ENCODE measurements around the gene CYSRT1.
"Not testable (repeated sequence)": the region's sequence is repeated elsewhere in the genome, so short reads cannot be mapped to it uniquely, and the experiment has no call there.

CYSRT1 gene

DNA sequence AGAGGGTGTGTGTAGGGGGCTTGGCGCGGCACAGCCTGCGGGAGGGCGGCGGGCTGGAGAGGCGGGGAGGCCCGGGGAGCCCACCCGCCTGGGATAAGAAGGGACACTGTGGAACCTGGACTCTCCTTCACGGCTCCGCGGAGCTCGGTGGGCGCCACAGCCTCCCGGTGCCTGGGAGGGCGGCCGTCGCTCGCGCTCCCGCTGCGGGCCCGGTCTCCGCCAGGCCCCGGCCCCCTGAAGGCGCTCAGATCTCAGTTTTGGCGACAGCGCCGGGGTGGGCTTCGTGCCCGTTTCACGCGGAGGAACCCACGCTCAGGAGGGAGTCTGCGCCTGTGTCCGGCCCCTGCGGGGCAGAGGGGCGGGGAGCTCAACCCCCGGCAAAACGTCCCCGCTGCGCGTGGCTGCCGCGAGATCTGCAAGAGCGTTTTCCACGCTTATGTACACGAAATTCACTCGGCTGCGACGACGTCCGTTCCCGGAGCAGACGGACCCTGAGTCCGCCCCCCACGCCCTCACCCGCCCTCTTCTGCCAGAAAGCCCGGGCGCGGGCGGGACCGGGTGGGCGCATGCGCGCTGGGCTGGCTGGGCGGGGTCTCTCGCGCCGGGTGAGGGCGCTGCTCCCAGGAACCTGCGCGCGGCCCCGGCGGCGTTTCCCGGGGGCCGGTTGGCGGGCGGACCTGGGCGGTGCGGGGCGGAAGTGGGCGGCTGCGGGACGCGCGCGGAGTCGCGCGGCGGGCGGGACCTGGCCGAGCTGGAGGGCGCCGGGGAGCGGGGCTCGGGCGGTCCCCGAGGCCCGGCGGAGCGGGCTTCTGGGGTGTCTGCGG is 29.9 kb downstream of the CYSRT1 start, which contains the start of gene NELFB:
TSS of gene NELFB (plus strand) at position 704 of the 824 bp plus-strand sequence.
- DNase-seq, result peak; percentile 87

GRCh38 chr9:137255448-137256114 is 30.6 kb downstream of the CYSRT1 start:
- no peak for DNase-seq

DNA sequence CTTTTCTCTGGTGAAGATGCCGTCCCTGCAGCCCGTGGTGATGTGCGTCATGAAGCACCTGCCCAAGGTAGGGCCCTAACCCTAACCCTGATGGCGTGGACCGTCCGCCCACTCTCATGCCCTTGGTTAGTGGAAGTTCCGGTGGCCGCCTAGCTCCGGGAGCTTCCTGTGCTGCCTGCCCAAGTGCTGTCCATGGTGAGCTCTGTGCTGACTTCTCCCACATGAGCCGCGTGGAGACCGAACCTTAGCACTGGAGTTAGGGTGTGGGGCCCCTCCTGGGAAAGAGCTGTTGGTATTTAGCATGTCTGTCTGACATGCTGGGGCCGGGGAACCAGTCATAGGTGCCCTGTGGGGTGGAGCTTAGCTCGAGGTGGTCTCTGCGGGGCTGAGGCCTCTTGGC is 31.4 kb downstream of the CYSRT1 start:
- DNase-seq, result no peak

DNA sequence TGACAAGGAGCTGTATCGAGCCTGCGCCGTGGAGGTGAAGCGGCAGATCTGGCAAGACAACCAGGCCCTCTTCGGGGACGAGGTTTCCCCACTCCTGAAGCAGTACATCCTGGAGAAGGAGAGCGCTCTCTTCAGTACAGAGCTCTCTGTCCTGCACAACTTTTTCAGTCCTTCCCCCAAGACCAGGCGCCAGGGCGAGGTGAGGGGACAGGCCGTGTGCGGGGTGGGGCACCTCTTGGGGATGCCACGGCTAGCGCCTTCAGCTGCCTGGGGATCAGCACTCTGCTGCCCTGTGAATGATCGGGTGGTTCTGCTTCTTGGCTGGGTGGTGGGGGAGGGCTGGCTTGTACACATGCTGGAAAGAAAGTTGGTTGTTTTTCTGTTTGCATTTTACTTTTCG is 31.9 kb downstream of the CYSRT1 start:
- DNase-seq, result no peak

DNA sequence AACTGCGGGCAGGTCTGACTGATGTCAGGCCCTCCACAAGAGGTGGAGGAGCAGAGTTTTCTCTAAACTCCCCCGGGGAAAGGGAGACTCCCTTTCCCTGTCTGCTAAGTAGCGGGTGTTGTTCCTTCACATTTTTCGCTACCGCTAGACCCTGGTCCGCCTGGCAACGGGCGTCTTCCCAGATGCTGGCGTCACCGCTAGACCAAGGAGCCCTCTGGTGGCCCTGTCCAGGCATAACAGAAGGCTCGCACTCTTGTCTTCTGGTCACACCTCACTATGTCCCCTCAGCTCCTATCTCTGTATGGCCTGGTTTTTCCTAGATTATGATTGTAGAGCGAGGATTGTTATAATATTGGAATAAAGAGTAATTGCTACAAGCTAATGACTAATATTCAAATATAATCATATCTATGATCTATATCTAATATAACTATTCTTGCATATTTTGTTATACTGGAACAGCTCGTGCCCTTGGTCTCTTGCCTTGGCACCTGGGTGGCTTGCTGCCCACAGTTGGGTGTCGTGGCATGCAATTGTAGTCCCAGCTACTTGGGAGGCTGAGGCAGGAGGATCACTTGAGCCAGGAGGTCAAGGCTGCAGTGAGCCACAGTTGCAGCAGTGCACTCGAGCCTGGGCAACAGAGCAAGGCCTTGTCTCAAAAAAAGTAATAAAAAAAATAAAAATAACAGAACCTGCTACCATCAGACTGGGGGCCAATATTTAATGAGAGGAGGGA is 37.4 kb downstream of the CYSRT1 start:
- not testable (repeated sequence) for DNase-seq

GRCh38 chr9:137262909-137263285 is 37.9 kb downstream of the CYSRT1 start:
- DNase-seq, result no peak

DNA sequence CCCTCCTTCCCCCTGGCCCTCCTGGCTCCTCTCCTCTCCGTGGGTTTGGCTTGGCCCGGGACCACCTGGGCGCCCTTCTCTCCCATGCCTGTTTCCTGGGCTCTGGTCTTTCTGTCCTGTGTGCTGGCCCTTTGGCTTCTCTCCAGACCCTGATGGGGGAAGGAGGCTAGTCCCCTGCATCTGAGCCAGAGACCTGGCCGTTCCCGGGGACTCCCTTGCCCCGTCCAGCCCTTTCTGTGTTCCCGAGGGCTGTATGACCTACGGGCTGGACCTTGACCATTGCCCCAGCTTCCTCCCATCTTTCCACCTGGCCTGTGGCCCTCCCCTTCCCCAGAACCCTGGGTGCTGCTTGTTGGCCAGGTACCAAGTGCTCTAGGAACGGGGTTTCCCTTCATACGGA is 38.5 kb downstream of the CYSRT1 start:
- no peak for DNase-seq

DNA sequence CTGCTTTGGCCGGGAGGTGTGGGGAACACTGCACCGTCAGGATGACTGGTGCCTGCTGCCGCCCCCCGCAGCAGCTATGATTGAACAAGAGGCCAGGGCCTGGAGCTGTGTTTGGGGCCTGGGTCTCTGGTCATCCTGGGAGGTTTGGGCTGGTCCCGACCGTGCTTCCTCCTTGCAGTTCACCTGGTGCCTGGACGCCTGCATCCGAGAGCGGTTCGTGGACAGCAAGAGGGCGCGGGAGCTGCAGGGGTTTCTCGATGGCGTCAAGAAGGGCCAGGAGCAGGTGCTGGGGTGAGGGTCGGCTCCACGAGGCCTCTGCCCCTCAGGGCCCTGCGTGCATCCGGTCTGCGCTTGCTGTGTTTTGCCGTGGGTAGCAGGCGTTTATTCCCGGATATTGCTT is 39.1 kb downstream of the CYSRT1 start:
- no peak for DNase-seq

- DNase-seq, result no peak
Observed at GRCh38 chr9:137265496-137266161, 40.7 kb downstream of the CYSRT1 start.

DNA sequence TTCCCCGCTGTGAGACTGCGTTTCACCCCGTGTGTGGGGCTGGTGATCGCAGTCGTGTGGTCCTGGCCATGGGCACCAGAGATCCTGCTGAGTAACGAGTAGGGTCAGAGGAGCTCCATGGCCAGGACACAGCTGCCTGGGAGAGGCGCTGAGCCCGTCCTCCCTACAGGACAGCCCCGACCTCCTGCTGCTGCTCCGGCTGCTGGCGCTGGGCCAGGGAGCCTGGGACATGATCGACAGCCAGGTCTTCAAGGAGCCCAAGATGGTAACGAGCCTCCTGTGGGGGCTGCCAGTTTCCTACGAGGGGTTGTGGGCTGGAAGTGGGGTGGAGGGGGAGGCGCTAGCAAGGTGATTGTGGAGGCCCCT is 41.2 kb downstream of the CYSRT1 start:
- no peak for DNase-seq

DNA sequence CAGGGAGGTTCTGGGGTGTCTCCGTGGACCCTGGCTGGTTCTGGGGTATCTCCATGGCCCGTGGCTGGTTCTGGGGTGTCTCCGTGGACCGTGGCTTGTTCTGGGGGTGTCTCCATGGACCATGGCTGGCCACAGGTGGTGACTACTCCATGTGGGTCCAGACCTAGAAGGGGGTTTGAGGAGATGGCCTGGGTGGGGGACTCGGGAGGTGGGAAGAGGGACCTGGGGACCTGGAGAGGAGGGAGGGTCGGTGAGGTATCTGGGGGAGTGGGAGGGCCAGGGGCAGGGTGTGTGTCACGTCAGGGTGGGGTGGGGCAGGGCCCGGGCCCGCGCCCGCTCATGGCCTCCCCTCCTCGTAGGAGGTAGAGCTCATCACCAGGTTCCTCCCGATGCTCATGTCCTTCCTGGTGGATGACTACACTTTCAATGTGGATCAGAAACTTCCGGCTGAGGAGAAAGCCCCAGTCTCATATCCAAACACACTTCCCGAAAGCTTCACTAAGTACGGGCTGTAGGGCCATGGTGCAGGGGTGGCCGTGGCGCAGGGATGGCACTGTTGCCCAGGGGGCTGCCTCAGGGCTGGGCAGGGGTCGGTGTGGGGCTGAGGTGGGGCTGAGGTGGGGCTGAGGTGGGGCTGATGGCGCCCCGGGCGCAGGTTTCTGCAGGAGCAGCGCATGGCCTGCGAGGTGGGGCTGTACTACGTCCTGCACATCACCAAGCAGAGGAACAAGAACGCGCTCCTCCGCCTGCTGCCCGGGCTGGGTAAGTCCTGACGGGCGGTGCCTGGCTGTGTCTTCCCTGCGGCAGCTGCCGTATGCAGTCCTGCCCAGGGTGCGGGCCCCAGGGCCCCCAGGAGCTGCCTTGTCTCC is 41.8 kb downstream of the CYSRT1 start:
- no peak for DNase-seq

DNA sequence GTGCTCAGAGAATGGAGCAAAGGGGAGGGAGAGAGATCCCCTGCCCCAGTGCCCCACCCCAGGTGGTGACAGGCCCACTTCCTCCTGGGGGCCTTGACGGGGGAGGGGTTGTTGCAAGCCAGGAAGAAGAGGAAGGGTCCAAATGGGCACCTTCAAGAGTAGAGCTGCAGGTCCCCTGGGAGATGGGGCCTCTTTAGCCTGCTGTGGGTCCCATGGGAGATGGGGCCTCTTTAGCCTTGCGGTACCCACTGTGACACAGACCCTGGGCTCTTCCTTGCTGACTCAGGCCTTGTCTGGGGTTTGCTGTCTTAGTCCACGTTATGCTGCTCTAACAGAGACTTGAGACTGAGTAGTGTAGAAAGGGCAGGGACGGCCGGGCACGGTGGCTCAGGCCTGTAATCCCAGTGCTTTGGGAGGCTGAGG is 43.0 kb downstream of the CYSRT1 start:
- no peak for DNase-seq

GRCh38 chr9:137268538-137269201 is 43.7 kb downstream of the CYSRT1 start:
- DNase-seq, result no peak

DNA sequence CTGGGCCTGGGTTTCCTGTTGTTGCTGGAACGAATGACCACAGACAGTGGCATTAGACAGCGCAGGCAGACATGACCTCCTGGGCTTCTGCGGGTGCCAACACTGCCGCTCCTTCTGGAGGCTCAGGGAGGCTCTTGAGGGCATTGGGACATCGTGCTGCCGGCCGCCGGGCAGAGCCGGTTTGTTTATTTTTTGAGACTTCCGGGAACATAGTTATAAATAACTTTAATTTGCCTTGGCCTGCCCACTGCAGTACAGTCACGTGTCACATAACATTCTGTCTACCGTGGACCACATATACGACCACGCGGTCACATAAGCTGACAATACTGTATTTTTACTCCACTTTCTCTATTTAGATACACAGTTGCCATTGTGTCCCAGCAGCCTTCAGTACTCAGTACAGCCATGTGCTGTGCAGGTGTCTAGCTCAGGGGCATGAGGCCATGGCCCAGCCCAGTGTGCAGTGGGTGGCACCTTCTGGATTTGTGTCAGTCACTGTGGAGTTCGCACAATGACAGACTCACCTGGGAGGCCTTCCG is 44.3 kb downstream of the CYSRT1 start:
- DNase-seq, result no peak

GRCh38 chr9:137270929-137271695 is 46.1 kb downstream of the CYSRT1 start:
- DNase-seq, result no peak

DNA sequence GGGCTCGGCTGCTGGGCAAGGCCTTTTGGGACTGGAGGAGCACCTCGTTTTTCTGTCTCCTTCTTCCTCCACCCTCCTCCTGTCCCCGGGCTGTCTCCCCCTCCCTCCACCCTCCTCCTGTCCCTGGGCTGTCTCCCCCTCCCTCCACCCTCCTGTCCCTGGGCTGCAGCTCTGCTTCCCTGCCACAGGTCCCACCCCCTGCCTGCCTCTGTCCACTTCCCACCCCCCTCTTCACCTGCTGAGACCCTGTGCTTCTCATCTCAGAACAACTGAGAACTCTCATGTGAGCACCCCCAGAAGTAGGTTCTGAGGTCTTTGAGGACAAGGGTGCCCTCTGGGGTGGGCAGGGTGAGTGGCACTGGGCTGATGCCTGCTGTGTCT is 46.7 kb downstream of the CYSRT1 start:
- no peak for DNase-seq

- DNase-seq, result no peak
Observed at GRCh38 chr9:137272241-137273094, 47.5 kb downstream of the CYSRT1 start.

GRCh38 chr9:137273095-137273490 is 48.1 kb downstream of the CYSRT1 start:
- DNase-seq, result no peak

DNA sequence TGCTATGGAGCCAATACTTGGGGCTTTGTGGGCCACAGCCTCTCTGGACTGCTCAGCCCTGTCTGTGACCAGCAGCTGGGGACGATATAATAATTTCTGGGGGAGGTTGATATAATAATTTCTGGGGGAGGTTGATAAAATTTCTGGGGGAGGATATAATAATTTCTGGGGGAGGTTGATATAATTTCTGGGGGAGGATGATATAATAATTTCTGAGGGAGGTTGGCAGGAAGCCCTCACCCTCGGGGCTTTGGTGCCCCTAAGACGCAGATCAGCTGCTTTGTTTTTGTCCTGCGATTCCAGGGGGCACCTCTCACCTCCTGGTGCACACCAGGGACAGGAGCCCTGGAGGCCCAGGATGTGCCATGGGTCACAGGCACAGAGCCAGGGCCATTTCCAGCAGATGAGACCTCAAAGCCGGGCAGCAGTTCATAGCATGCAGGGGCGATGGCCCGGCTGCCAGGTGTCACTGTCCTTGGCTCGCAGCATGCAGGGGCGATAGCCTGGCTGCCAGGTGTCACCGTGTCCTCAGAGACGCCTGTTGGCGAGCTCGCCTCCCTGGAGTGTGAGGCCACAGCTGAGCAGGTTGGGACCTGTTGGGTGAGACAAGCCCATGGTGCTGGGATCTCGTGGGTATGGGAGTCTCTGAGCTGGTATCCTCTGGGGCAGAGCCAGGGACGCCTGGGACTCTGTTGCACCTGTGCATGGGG is 48.8 kb downstream of the CYSRT1 start:
- DNase-seq, result no peak
